Liver (tissue), 3 donors: ENCODE measurements around the gene BMP8A.
"Not testable (repeated sequence)": the region's sequence is repeated elsewhere in the genome, so short reads cannot be mapped to it uniquely, and the experiment has no call there.

ENCODE experiments used
- CTCF ChIP-seq: fragments of 150-350 bp; IDR thresholded peaks from 2 replicates; pipeline ENCODE4 v1.5.1; 2017; ENCODE audit warnings: improper control_type of control experiment, low read depth, low read length; ENCODE audit not compliant: missing input control
- RAD21 ChIP-seq, 2 donors: IDR thresholded peaks; 2 replicates each; pipeline ENCODE4 v1.6.1; 2016; ENCODE audit warnings: antibody characterized with exemption in 2 of 2, mild to moderate bottlenecking in 2 of 2
- TAF1 ChIP-seq: conservative IDR thresholded peaks from 2 replicates; pipeline ENCODE4 v1.6.1; 2016; ENCODE audit warnings: antibody characterized with exemption, mild to moderate bottlenecking
- YY1 ChIP-seq: IDR thresholded peaks from 2 replicates; pipeline ENCODE4 v1.6.1; 2016; ENCODE audit warnings: antibody characterized with exemption, mild to moderate bottlenecking
- TF ChIP-seq, protein P1 (sequence below): IDR thresholded peaks from 2 replicates; pipeline ENCODE4 v1.6.1; 2016; ENCODE audit warnings: antibody characterized with exemption
- TF ChIP-seq, protein P2 (sequence below): IDR thresholded peaks from 2 replicates; pipeline ENCODE4 v1.6.1; 2016; ENCODE audit warnings: antibody characterized with exemption
- donor health status: healthy.
- donor health status: healthy.

- TF ChIP-seq, protein P1, sequence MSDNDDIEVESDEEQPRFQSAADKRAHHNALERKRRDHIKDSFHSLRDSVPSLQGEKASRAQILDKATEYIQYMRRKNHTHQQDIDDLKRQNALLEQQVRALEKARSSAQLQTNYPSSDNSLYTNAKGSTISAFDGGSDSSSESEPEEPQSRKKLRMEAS: not testable (repeated sequence)
- not testable (repeated sequence) for TF ChIP-seq TAF1; YY1; CTCF; RAD21 (IDR thresholded peaks at IDR 0.05)
- TF ChIP-seq, protein P2, sequence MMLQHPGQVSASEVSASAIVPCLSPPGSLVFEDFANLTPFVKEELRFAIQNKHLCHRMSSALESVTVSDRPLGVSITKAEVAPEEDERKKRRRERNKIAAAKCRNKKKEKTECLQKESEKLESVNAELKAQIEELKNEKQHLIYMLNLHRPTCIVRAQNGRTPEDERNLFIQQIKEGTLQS: not testable (repeated sequence)
Observed at GRCh38 chr1:39519376-39519775, 27.9 kb downstream of the BMP8A start.
